OCI-LY1 (cell line): ENCODE measurements around the gene SLCO4A1.

Experiments used
- H2AFZ ChIP-seq: fragments of 200-600 bp; sonication (generic), shearing (Covaris generic); 2 replicates; pipeline ENCODE4 v1.6.0; 2014; ENCODE audit warnings: antibody characterized with exemption, mild to moderate bottlenecking, low read length
- H3F3A ChIP-seq: fragments of 200-600 bp; sonication (generic), shearing (Covaris generic); 2 replicates; pipeline ENCODE4 v1.6.0; 2014; ENCODE audit warnings: mild to moderate bottlenecking, antibody characterized with exemption, low read length, moderate library complexity; ENCODE audit not compliant: insufficient read depth
- H3K27ac ChIP-seq: fragments of 200-600 bp; sonication (generic); 2 replicates; pipeline ENCODE4 v1.5.1; 2014; ENCODE audit warnings: low read length, mixed run types, mild to moderate bottlenecking, low read depth; ENCODE audit not compliant: poor library complexity, severe bottlenecking
- H3K27me3 ChIP-seq: fragments of 200-600 bp; sonication (generic); 2 replicates; pipeline ENCODE4 v1.6.0; 2014; ENCODE audit warnings: antibody characterized with exemption, mild to moderate bottlenecking, low read length, moderate library complexity; ENCODE audit not compliant: insufficient read depth
- H3K36me3 ChIP-seq: fragments of 200-600 bp; sonication (generic); 2 replicates; pipeline ENCODE4 v1.6.1; 2014; ENCODE audit warnings: mild to moderate bottlenecking, antibody characterized with exemption, low read length, moderate library complexity, mixed read lengths; ENCODE audit not compliant: insufficient read depth
- H3K4me1 ChIP-seq: fragments of 200-600 bp; sonication (generic); 2 replicates; pipeline ENCODE4 v1.5.1; 2014; ENCODE audit warnings: mild to moderate bottlenecking, low read length, moderate library complexity; ENCODE audit not compliant: insufficient read depth, severe bottlenecking
- H3K4me2 ChIP-seq: fragments of 200-600 bp; sonication (generic), shearing (Covaris generic); 2 replicates; pipeline ENCODE4 v1.6.1; 2014; ENCODE audit warnings: low read length
- H3K4me3 ChIP-seq: fragments of 200-600 bp; sonication (generic); 2 replicates; pipeline ENCODE4 v1.5.1; 2014; ENCODE audit warnings: low read length, low read depth, mild to moderate bottlenecking, mixed read lengths; ENCODE audit not compliant: poor library complexity, severe bottlenecking
- H3K79me2 ChIP-seq: fragments of 200-600 bp; shearing (Covaris generic); 2 replicates; pipeline ENCODE4 v1.6.1; 2016; ENCODE audit warnings: mixed run types, low read length, mixed read lengths; ENCODE audit not compliant: insufficient read depth
- H3K9ac ChIP-seq: fragments of 200-600 bp; sonication (generic), shearing (Covaris generic); 2 replicates; pipeline ENCODE4 v1.6.1; 2014; ENCODE audit warnings: mild to moderate bottlenecking, low read length, mixed read lengths
- H3K9me2 ChIP-seq: fragments of 200-600 bp; sonication (generic), shearing (Covaris generic); 2 replicates; pipeline ENCODE4 v1.6.1; 2014; ENCODE audit warnings: low read depth, mild to moderate bottlenecking, low read length, mixed read lengths
- H3K9me3 ChIP-seq: fragments of 200-600 bp; shearing (Covaris generic); 2 replicates; pipeline ENCODE4 v1.6.1; 2014; ENCODE audit warnings: low read length, mixed read lengths
- H4K20me1 ChIP-seq: fragments of 200-600 bp; sonication (generic), shearing (Covaris generic); 2 replicates; pipeline ENCODE4 v1.6.0; 2016; ENCODE audit warnings: mild to moderate bottlenecking, low read length; ENCODE audit not compliant: insufficient read depth
- CTCF ChIP-seq: fragments of 200-600 bp; sonication (generic), shearing (Covaris generic); IDR thresholded peaks from 2 replicates; pipeline ENCODE4 v1.5.1; 2017; ENCODE audit warnings: mild to moderate bottlenecking, antibody characterized with exemption, low read length, moderate library complexity, mixed read lengths
- EZH2 ChIP-seq: fragments of 200-600 bp; sonication (generic), shearing (Covaris generic); IDR thresholded peaks from 2 replicates; pipeline ENCODE4 v1.8.0; 2017; ENCODE audit warnings: borderline replicate concordance, mixed run types, mild to moderate bottlenecking, antibody characterized with exemption, low read length, moderate library complexity, mixed read lengths

Gene SLCO4A1

GRCh38 chr20:62717933-62718332 lies 75.6 kb downstream of the SLCO4A1 start:
- TF ChIP-seq CTCF, result no peak
- TF ChIP-seq EZH2, result no peak
- Histone ChIP-seq H3K36me3 (peaks cover 7% of the 10 kb centered on the region; the same call in 1 of the 2 replicates), H3K9ac (no peak overlapping the region)

GRCh38 chr20:62718546-62718945 lies 76.2 kb downstream of the SLCO4A1 start:
- no peak for TF ChIP-seq EZH2
- TF ChIP-seq CTCF, result no peak

More at GRCh38 chr20:62717933-62718332, 75.6 kb downstream of the SLCO4A1 start:
- Histone ChIP-seq H3K27me3 (peaks cover 23% of the 10 kb centered on the region; the same call in 1 of the 2 replicates), H3K4me1 (peaks cover 4% of the 10 kb centered on the region), H3K27ac (no peak overlapping the region), H3K4me2 (no peak overlapping the region), H3K4me3 (no peak overlapping the region), H3F3A (no peaks in the 10 kb centered on the region), H3K79me2 (no peaks in the 10 kb centered on the region), H4K20me1 (no peaks in the 10 kb centered on the region), H3K9me2 (no peaks in the 10 kb centered on the region), H3K9me3 (peaks cover 15% of the 10 kb centered on the region), H2AFZ (no peak overlapping the region)

GRCh38 chr20:62719250-62719935 lies 77.1 kb downstream of the SLCO4A1 start:
- Histone ChIP-seq H3K4me3 (no peak overlapping the region), H3F3A (no peaks in the 10 kb centered on the region), H4K20me1 (no peaks in the 10 kb centered on the region), H3K36me3 (peaks cover 7% of the 10 kb centered on the region; the same call in 1 of the 2 replicates), H3K79me2 (no peaks in the 10 kb centered on the region), H3K4me2 (no peak overlapping the region), H3K9ac (no peak overlapping the region), H3K9me3 (peaks cover 15% of the 10 kb centered on the region), H3K27ac (no peak overlapping the region), H3K27me3 (peaks cover 23% of the 10 kb centered on the region; the same call in 1 of the 2 replicates), H3K4me1 (peaks cover 4% of the 10 kb centered on the region), H3K9me2 (no peaks in the 10 kb centered on the region), H2AFZ (no peak overlapping the region)
- no peak for TF ChIP-seq EZH2
- no peak for TF ChIP-seq CTCF

More at GRCh38 chr20:62718546-62718945, 76.2 kb downstream of the SLCO4A1 start:
- Histone ChIP-seq H3K4me3 (no peak overlapping the region), H3F3A (no peaks in the 10 kb centered on the region), H2AFZ (no peak overlapping the region), H4K20me1 (no peaks in the 10 kb centered on the region), H3K27ac (no peak overlapping the region), H3K27me3 (peaks cover 23% of the 10 kb centered on the region; the same call in 1 of the 2 replicates), H3K36me3 (peaks cover 7% of the 10 kb centered on the region; the same call in 1 of the 2 replicates), H3K4me2 (no peak overlapping the region), H3K9ac (no peak overlapping the region), H3K4me1 (peaks cover 4% of the 10 kb centered on the region), H3K9me3 (peaks cover 15% of the 10 kb centered on the region), H3K79me2 (no peaks in the 10 kb centered on the region), H3K9me2 (no peaks in the 10 kb centered on the region)
